Spleen (tissue), 11 donors: ENCODE data around the gene CSNK2A1. TPM values are rescaled to one million over a fixed set of nuclear protein-coding genes. Genes with fewer than 3 reads are reported as not detected.
A peak's percentile ranks its signal among the peaks of the same experiment; 100 is the strongest.

Experiments
- DNase-seq: peaks from one replicate; pipeline ENCODE4 v3.0.0-alpha.2; 2020
- H3K27ac ChIP-seq, 8 donors: fragments of 200-600 bp; sonication (generic) in 7 of 8; 1 replicate in 4 of 8; 2 replicates in 4 of 8; pipeline versions ENCODE4 v1.5.0 to v1.8.0; 2016 to 2021; ENCODE audit warnings: inconsistent platforms in 4 of 8, mild to moderate bottlenecking in 4 of 8, moderate library complexity in 1 of 8
- H3K27me3 ChIP-seq, 7 donors: fragments of 200-600 bp; sonication (generic) in 6 of 7; replicated peaks in 1 of 7; 1 replicate in 4 of 7; 2 replicates in 3 of 7; pipeline versions ENCODE4 v1.5.0 to v1.8.0; 2016 to 2021; ENCODE audit warnings: inconsistent platforms in 3 of 7, mild to moderate bottlenecking in 1 of 7
- H3K36me3 ChIP-seq, 6 donors: fragments of 200-600 bp; sonication (generic) in 5 of 6; 1 replicate in 4 of 6; 2 replicates in 2 of 6; pipeline versions ENCODE4 v1.5.0 to v1.8.0; 2016 to 2021; ENCODE audit warnings: inconsistent platforms in 2 of 6
- H3K4me1 ChIP-seq, 6 donors: fragments of 200-600 bp; sonication (generic) in 5 of 6; 1 replicate in 3 of 6; 2 replicates in 3 of 6; pipeline versions ENCODE4 v1.5.0 to v1.8.0; 2016 to 2021; ENCODE audit warnings: inconsistent platforms in 3 of 6
- H3K4me3 ChIP-seq, 8 donors: fragments of 200-600 bp; sonication (generic) in 7 of 8; 1 replicate in 4 of 8; 2 replicates in 4 of 8; pipeline versions ENCODE4 v1.5.0 to v1.8.0; 2016 to 2021; ENCODE audit warnings: inconsistent platforms in 4 of 8, mild to moderate bottlenecking in 4 of 8, moderate library complexity in 2 of 8
- H3K9me3 ChIP-seq, 8 donors: fragments of 200-600 bp; sonication (generic) in 7 of 8; 1 replicate in 4 of 8; 2 replicates in 4 of 8; pipeline versions ENCODE4 v1.5.0 to v1.8.0; 2016 to 2021; ENCODE audit warnings: inconsistent platforms in 4 of 8
- CTCF ChIP-seq, 11 experiments: fragments of 200-600 bp in 7 of 11; fragments of 450-650 bp in 4 of 11; sonication (generic) in 4 of 11; IDR thresholded peaks in 8 of 11; conservative IDR thresholded peaks in 3 of 11; 1 replicate in 7 of 11; 2 replicates in 4 of 11; pipeline versions ENCODE4 v1.4.0 to v1.8.0; 2016 to 2021; ENCODE audit warnings: antibody characterized with exemption in 11 of 11, inconsistent platforms in 4 of 11, mild to moderate bottlenecking in 1 of 11
- POLR2A ChIP-seq, 3 donors: fragments of 450-650 bp; IDR thresholded peaks; one replicate each; pipeline ENCODE4 v1.5.1; 2017; ENCODE audit warnings: antibody characterized with exemption in 3 of 3, mild to moderate bottlenecking in 1 of 3
- POLR2AphosphoS5 ChIP-seq, 3 donors: sonication (generic); formaldehyde crosslinking; IDR thresholded peaks; one replicate each; pipeline ENCODE4 v1.5.1; 2017; ENCODE audit warnings: antibody characterized with exemption in 3 of 3
- WGBS, 5 donors: extraction: QIAGEN DNeasy Blood & Tissue Kit in 3 of 5; methylation state at CpG; one replicate each; pipeline versions ENCODE4 v1.1.5 to v1.1.7; 2013 to 2018; 5-methylcytosine and 5-hydroxymethylcytosine counted together
- intact Hi-C: fragments of 100-400 bp; cut with DNase I; formaldehyde crosslinking; loops from one replicate; pipeline ENCODE4 v1.15.0; 2023; ENCODE audit warnings: low total_unique reads
- polyA plus RNA-seq, 3 donors: library from polyadenylated mRNA; stranded (reverse); fragments of 200-250 nt; gene quantifications; one replicate each; pipeline ENCODE4 v1.2.1, GENCODE V29; 2013
- total RNA-seq, 7 donors: library from RNA; depleted of rRNA in 3 of 7; stranded (reverse); fragments of >200 nt in 3 of 7; fragmentation: NEBNext Ultra II Directional in 4 of 7; extraction: Animal tissue kit (Norgen Biotek cat#: 25700) in 4 of 7; gene quantifications; one replicate each; pipeline versions ENCODE4 v1.1.0 to v1.2.1, GENCODE V29; 2016 to 2021
- donor health status: healthy with polysubstance abuse.
- donor health status: DM: no; HTN: no; CAD: no; lungs with moderate emphysema.
- donor health status: DM: no; HTN: no; CAD: no.
- donor health status: Bipolar disorder and iron deficiency.
- donor health status: healthy.
- donor health status: DM: no; HTN: no; CAD: no.
- donor health status: DM: yes; HTN: yes; CAD: no.

Gene CSNK2A1
- total and polyA plus RNA-seq, 10 donors: 16.4 to 92.9 (median 88.1) TPM

GRCh38 chr20:430091-430999 lies 113.2 kb downstream of the CSNK2A1 start:
- H3K27ac ChIP-seq: peak overlapping the region in 4 of 8 donors; percentile 5 to 28 (median 10)
- no peak for DNase-seq
- intact Hi-C loops: loop anchor here (10.0 kb wide), 1 partner anchor 76 kb away; no protein-coding TSS in a partner anchor

GRCh38 chr20:428658-429200 lies 114.9 kb downstream of the CSNK2A1 start:
- intact Hi-C loops: no loop called here
- DNase-seq: no peak
- H3K9me3 ChIP-seq: no peaks in the 10 kb centered on the region
- H3K4me1 ChIP-seq: peaks cover 0 to 37% (median 14%) of the 10 kb centered on the region in 6 donors
- 87 to 94% (median 89%) methylated on average over 12 to 14 of the region's 14 CpGs for WGBS, 5 donors
- no peak overlapping the region for H3K4me3 ChIP-seq
- TF ChIP-seq POLR2AphosphoS5 (IDR thresholded peaks at IDR 0.05) (peak in 2 of 3 donors; percentile 36 to 57), POLR2A (IDR thresholded peaks at IDR 0.05) (no peak)
- no peak overlapping the region for H3K27ac ChIP-seq
- H3K36me3 ChIP-seq: peaks cover 0 to 95% (median 65%) of the 10 kb centered on the region in 6 donors
- H3K27me3 ChIP-seq: no peaks in the 10 kb centered on the region

More at GRCh38 chr20:430091-430999, 113.2 kb downstream of the CSNK2A1 start:
- H3K4me1 ChIP-seq: peaks cover 0 to 52% (median 22%) of the 10 kb centered on the region in 6 donors
- WGBS, 5 donors: 79 to 92% (median 89%) methylated on average over 17 to 21 of the region's 21 CpGs
- TF ChIP-seq CTCF (IDR thresholded peaks at IDR 0.05 in 8 of 11, conservative IDR thresholded peaks at IDR 0.05 in 3 of 11) (no peak), POLR2AphosphoS5 (IDR thresholded peaks at IDR 0.05) (peak in 1 of 3 donors; percentile 36), POLR2A (IDR thresholded peaks at IDR 0.05) (no peak)
- peaks cover 0 to 95% (median 59%) of the 10 kb centered on the region in 6 donors for H3K36me3 ChIP-seq
- no peaks in the 10 kb centered on the region for H3K27me3 ChIP-seq
- no peak overlapping the region for H3K4me3 ChIP-seq
- H3K9me3 ChIP-seq: no peaks in the 10 kb centered on the region

GRCh38 chr20:427849-428657 lies 115.5 kb downstream of the CSNK2A1 start:
- intact Hi-C loops: no loop called here
- H3K27me3 ChIP-seq: no peaks in the 10 kb centered on the region
- 93 to 96% (median 93%) methylated on average over 14 of the region's 14 CpGs for WGBS, 5 donors
- peaks cover 0 to 30% (median 8%) of the 10 kb centered on the region in 6 donors for H3K4me1 ChIP-seq
- no peak for TF ChIP-seq POLR2AphosphoS5 (IDR thresholded peaks at IDR 0.05)
- TF ChIP-seq CTCF (IDR thresholded peaks at IDR 0.05 in 8 of 11, conservative IDR thresholded peaks at IDR 0.05 in 3 of 11): no peak
- no peak for TF ChIP-seq POLR2A (IDR thresholded peaks at IDR 0.05)
- peaks cover 0 to 98% (median 70%) of the 10 kb centered on the region in 6 donors for H3K36me3 ChIP-seq
- H3K27ac ChIP-seq: no peak overlapping the region
- H3K4me3 ChIP-seq: no peak overlapping the region
- H3K9me3 ChIP-seq: no peaks in the 10 kb centered on the region
- DNase-seq: no peak

GRCh38 chr20:427401-427800 lies 116.2 kb downstream of the CSNK2A1 start:
- DNase-seq: no peak
- Histone ChIP-seq H3K4me1 (peaks cover 0 to 23% (median 8%) of the 10 kb centered on the region in 6 donors), H3K27me3 (no peaks in the 10 kb centered on the region), H3K27ac (no peak overlapping the region), H3K9me3 (no peaks in the 10 kb centered on the region), H3K4me3 (no peak overlapping the region), H3K36me3 (peaks cover 0 to 98% (median 77%) of the 10 kb centered on the region in 6 donors)
- TF ChIP-seq POLR2A (IDR thresholded peaks at IDR 0.05): no peak
- peak in 2 of 3 donors; percentile 31 to 45 for TF ChIP-seq POLR2AphosphoS5 (IDR thresholded peaks at IDR 0.05)
- no peak for TF ChIP-seq CTCF (IDR thresholded peaks at IDR 0.05 in 8 of 11, conservative IDR thresholded peaks at IDR 0.05 in 3 of 11)
- 86 to 98% (median 90%) methylated on average over 2 to 4 of the region's 4 CpGs for WGBS, 5 donors
- intact Hi-C loops: no loop called here
